IMR-90 (cell line): ENCODE results near the gene NFASC. TPM values are rescaled to one million over a fixed set of nuclear protein-coding genes. Genes with fewer than 3 reads are reported as not detected.

Source experiments
- ATAC-seq: fragments of 200-7000 bp; cut with Tn5 transposase; 2 replicates; pipeline ENCODE4 v1.9.1; 2020; ENCODE audit warnings: low read depth, mild to moderate bottlenecking, moderate library complexity
- BruUV-seq: library from RNA; stranded (reverse); fragments of 400-500 nt; replicated peaks from 2 replicates; lab custom pipeline; 2021; lab: Mats Ljungman, UMichigan
- CTCF ChIA-PET: fragments of 300-600 bp; formaldehyde crosslinking; extraction: SDS; loops from one replicate; lab custom pipeline; 2021; ENCODE audit warnings: antibody characterized with exemption; lab: Yijun Ruan, JAX
- POLR2A ChIA-PET: fragments of 300-600 bp; sonication (Branson Sonifier 250); formaldehyde crosslinking; loops from one replicate; lab custom pipeline; 2022; ENCODE audit warnings: antibody characterized with exemption; ENCODE audit not compliant: unreplicated experiment; lab: Charles Lee
- DNase-seq: peaks from one replicate; pipeline ENCODE4 v3.0.0; 2013
- H2AFZ ChIP-seq: replicated peaks from 2 replicates; pipeline ENCODE3; 2013; ENCODE audit warnings: low read length, mild to moderate bottlenecking; ENCODE audit not compliant: poor library complexity
- H2AK5ac ChIP-seq: 2 replicates; pipeline ENCODE4 v1.6.1; 2013; ENCODE audit warnings: low read depth, low read length, inconsistent platforms
- H2AK9ac ChIP-seq: replicated peaks from 2 replicates; pipeline ENCODE3; 2013; ENCODE audit warnings: mild to moderate bottlenecking, low read depth, low read length, moderate library complexity; ENCODE audit not compliant: poor library complexity
- H2BK120ac ChIP-seq: 2 replicates; pipeline ENCODE4 v1.6.1; 2013; ENCODE audit warnings: low read depth, low read length, inconsistent platforms
- H2BK15ac ChIP-seq: 3 replicates; pipeline ENCODE4 v1.6.1; 2013; ENCODE audit warnings: low read depth, low read length, inconsistent platforms
- H2BK20ac ChIP-seq: 2 replicates; pipeline ENCODE4 v1.6.1; 2013; ENCODE audit warnings: low read depth, mild to moderate bottlenecking, inconsistent platforms, low read length, moderate library complexity
- H2BK5ac ChIP-seq: 2 replicates; pipeline ENCODE4 v1.6.1; 2013; ENCODE audit warnings: mild to moderate bottlenecking, low read depth, low read length, inconsistent platforms; ENCODE audit not compliant: poor library complexity, severe bottlenecking
- H3K14ac ChIP-seq: replicated peaks from 2 replicates; pipeline ENCODE4 v1.6.1; 2013; ENCODE audit warnings: low read depth, low read length, inconsistent platforms
- H3K18ac ChIP-seq: 2 replicates; pipeline ENCODE4 v1.6.1; 2013; ENCODE audit warnings: low read depth, low read length, control low read depth
- H3K23ac ChIP-seq: 2 replicates; pipeline ENCODE4 v1.6.1; 2013; ENCODE audit warnings: low read depth, low read length, inconsistent platforms
- H3K27ac ChIP-seq: 2 replicates; pipeline ENCODE4 v1.5.1; 2013; ENCODE audit warnings: mild to moderate bottlenecking, control low read depth, low read length; ENCODE audit not compliant: insufficient read depth
- H3K27me3 ChIP-seq: 2 replicates; pipeline ENCODE4 v1.6.1; 2013; ENCODE audit warnings: low read length; ENCODE audit not compliant: control insufficient read depth, insufficient read depth
- H3K36me3 ChIP-seq: 2 replicates; pipeline ENCODE4 v1.6.1; 2013; ENCODE audit warnings: low read length, mixed read lengths; ENCODE audit not compliant: control insufficient read depth, insufficient read depth
- H3K4ac ChIP-seq: 2 replicates; pipeline ENCODE4 v1.6.1; 2013; ENCODE audit warnings: low read depth, low read length, inconsistent platforms
- H3K4me1 ChIP-seq: 2 replicates; pipeline ENCODE4 v1.6.1; 2013; ENCODE audit warnings: low read length, mixed read lengths; ENCODE audit not compliant: control insufficient read depth, insufficient read depth
- H3K4me2 ChIP-seq: 2 replicates; pipeline ENCODE4 v1.6.1; 2013; ENCODE audit warnings: low read depth, mild to moderate bottlenecking, control low read depth, low read length, moderate library complexity
- H3K4me3 ChIP-seq: 2 replicates; pipeline ENCODE4 v1.5.1; 2013; ENCODE audit warnings: low read depth, mild to moderate bottlenecking, control low read depth, low read length, moderate library complexity; ENCODE audit not compliant: insufficient read depth
- H3K56ac ChIP-seq: 2 replicates; pipeline ENCODE4 v1.6.1; 2013; ENCODE audit warnings: low read length, inconsistent platforms; ENCODE audit not compliant: insufficient read depth; ENCODE audit errors: extremely low read depth
- H3K79me1 ChIP-seq, 2 experiments: 2 replicates each; pipeline ENCODE4 v1.6.1; 2013; ENCODE audit warnings: low read length in 2 of 2, inconsistent platforms in 1 of 2, low read depth in 1 of 2
- H3K9ac ChIP-seq: 2 replicates; pipeline ENCODE4 v1.6.1; 2013; ENCODE audit warnings: low read depth, low read length, control low read depth
- H3K9me1 ChIP-seq: 2 replicates; pipeline ENCODE4 v1.6.1; 2013; ENCODE audit warnings: low read length, inconsistent platforms; ENCODE audit not compliant: insufficient read depth
- H3K9me3 ChIP-seq: 2 replicates; pipeline ENCODE4 v1.6.1; 2013; ENCODE audit warnings: low read length; ENCODE audit not compliant: control insufficient read depth, insufficient read depth
- H4K20me1 ChIP-seq: 2 replicates; pipeline ENCODE4 v1.6.1; 2013; ENCODE audit warnings: low read length, inconsistent platforms; ENCODE audit not compliant: insufficient read depth
- H4K5ac ChIP-seq: 2 replicates; pipeline ENCODE4 v1.6.1; 2013; ENCODE audit warnings: mild to moderate bottlenecking, low read depth, low read length, control low read depth
- H4K8ac ChIP-seq, 2 experiments: 2 replicates each; pipeline ENCODE4 v1.6.1; 2013; ENCODE audit warnings: low read depth in 2 of 2, low read length in 2 of 2, control low read depth in 1 of 2, inconsistent platforms in 1 of 2
- H4K91ac ChIP-seq: 2 replicates; pipeline ENCODE4 v1.6.1; 2013; ENCODE audit warnings: low read depth, low read length, inconsistent platforms; ENCODE audit not compliant: insufficient read depth
- RCOR1 ChIP-seq: IDR thresholded peaks from 2 replicates; pipeline ENCODE4 v1.6.1; 2012; ENCODE audit warnings: mild to moderate bottlenecking, low read length, improper control_type of control experiment; ENCODE audit not compliant: insufficient replicate concordance
- RFX5 ChIP-seq: IDR thresholded peaks from 2 replicates; pipeline ENCODE4 v1.8.0; 2012; ENCODE audit warnings: low read depth, mild to moderate bottlenecking, low read length, moderate library complexity
- WGBS, 2 experiments: methylation state at CpG; one replicate each; pipeline versions ENCODE4 v1.1.5 to v1.1.7; 2013; ENCODE audit warnings: missing lambda C conversion rate in 2 of 2; ENCODE audit not compliant: insufficient read length in 1 of 2; ENCODE audit errors: extremely low coverage in 2 of 2; 5-methylcytosine and 5-hydroxymethylcytosine counted together
- dilution Hi-C: fragments of 300-500 bp; cut with HindIII; formaldehyde crosslinking; loops from one replicate; pipeline ENCODE4 v1.14.3; 2018; ENCODE audit warnings: low sequenced_read_pairs; ENCODE audit not compliant: unreplicated experiment
- in situ Hi-C: fragments of 300-500 bp; cut with MboI; formaldehyde crosslinking; loops from 3 replicates; pipeline ENCODE4 v1.14.3; 2019; ENCODE audit warnings: low sequenced_read_pairs, inconsistent platforms, mixed read lengths
- intact Hi-C: fragments of 100-400 bp; cut with micrococcal nuclease; formaldehyde crosslinking; loops from 2 replicates; pipeline ENCODE4 v1.10.0; 2022
- polyA plus RNA-seq, 3 experiments: library from polyadenylated mRNA; depleted of rRNA; stranded (reverse); fragments of >200 nt; gene quantifications; 2 replicates each; pipeline ENCODE4 v1.2.3, GENCODE V29; 2012; ENCODE audit warnings: low replicate concordance in 1 of 3
- total RNA-seq: library from RNA; depleted of rRNA; stranded (reverse); fragments of >200 nt; gene quantifications from 2 replicates; pipeline ENCODE4 v1.2.3, GENCODE V29; 2012
- TF ChIP-seq, protein P1 (sequence below): fragments of 150-350 bp; IDR thresholded peaks from 2 replicates; pipeline ENCODE4 v1.6.1; 2017; ENCODE audit warnings: mild to moderate bottlenecking, antibody characterized with exemption, low read length, low read depth

Gene NFASC
- total and polyA plus RNA-seq, 2 of the 4 experiments (the other 2 are of a cell fraction) = 0.18 to 0.79 TPM

DNA sequence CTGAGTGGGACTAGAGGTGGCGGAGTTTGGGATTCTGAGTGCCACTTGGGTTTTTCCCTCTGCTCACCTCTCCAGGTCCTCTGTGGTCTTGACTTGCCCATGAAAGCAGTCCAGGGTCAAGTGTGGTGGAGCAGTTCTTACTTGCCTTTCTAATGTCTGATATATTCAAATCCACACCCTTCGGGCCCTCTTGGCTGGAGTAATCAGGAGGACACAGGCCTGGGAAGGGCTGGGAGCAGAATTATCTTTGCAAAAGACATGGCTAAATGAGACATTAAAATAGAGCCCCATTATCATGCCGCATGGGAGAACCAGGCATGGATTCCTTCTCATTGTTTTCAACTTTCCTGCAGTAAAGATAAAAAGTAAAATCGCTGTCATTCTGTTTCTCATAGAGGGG lies 74.0 kb downstream of the NFASC start:
- no peak overlapping the region for H2AK5ac ChIP-seq
- intact Hi-C loops = no loop called here
- no peak overlapping the region for H2BK20ac ChIP-seq
- H4K8ac ChIP-seq = no peak overlapping the region
- H4K91ac ChIP-seq = no peak overlapping the region
- no peak overlapping the region for H3K4me2 ChIP-seq
- H3K23ac ChIP-seq = no peak overlapping the region
- no peak overlapping the region for H2BK5ac ChIP-seq
- in situ Hi-C loops = no loop called here
- H4K5ac ChIP-seq = no peak overlapping the region
- H2AK9ac ChIP-seq = no peak overlapping the region
- H2AFZ ChIP-seq = no peak overlapping the region
- DNase-seq (no peak), ATAC-seq (no peak)
- no peaks in the 10 kb centered on the region for H3K36me3 ChIP-seq
- no peak overlapping the region for H3K9ac ChIP-seq
- no peak overlapping the region for H3K18ac ChIP-seq
- TF ChIP-seq RFX5 (no peak), RCOR1 (no peak)
- TF ChIP-seq, protein P1, sequence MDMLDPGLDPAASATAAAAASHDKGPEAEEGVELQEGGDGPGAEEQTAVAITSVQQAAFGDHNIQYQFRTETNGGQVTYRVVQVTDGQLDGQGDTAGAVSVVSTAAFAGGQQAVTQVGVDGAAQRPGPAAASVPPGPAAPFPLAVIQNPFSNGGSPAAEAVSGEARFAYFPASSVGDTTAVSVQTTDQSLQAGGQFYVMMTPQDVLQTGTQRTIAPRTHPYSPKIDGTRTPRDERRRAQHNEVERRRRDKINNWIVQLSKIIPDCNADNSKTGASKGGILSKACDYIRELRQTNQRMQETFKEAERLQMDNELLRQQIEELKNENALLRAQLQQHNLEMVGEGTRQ = no peak
- WGBS, 2 experiments = no CpG with 5 or more reads among the region's 4 CpGs
- H3K4me3 ChIP-seq = no peak overlapping the region
- no peaks in the 10 kb centered on the region for H3K9me3 ChIP-seq
- dilution Hi-C loops = no loop called here
- H3K9me1 ChIP-seq = peaks cover 3% of the 10 kb centered on the region; the same call in 1 of the 2 replicates
- H3K79me1 ChIP-seq = no peaks in the 10 kb centered on the region
- H3K4ac ChIP-seq = no peak overlapping the region
- no peak overlapping the region for H3K14ac ChIP-seq
- no peaks in the 10 kb centered on the region for H3K4me1 ChIP-seq
- ChIA-PET CTCF (no interaction called here), POLR2A (no interaction called here)
- no peaks in the 10 kb centered on the region for H4K20me1 ChIP-seq
- no peak overlapping the region for H3K27ac ChIP-seq
- H3K27me3 ChIP-seq = peaks cover 9% of the 10 kb centered on the region
- no peak overlapping the region for H2BK120ac ChIP-seq
- BruUV-seq = no TSS peak
- H2BK15ac ChIP-seq = no peak overlapping the region
- H3K56ac ChIP-seq = no peak overlapping the region
